Renal pelvis (tissue), 4 donors: Measurements from ENCODE around the gene ZNF213. TPM values are rescaled to one million over a fixed set of nuclear protein-coding genes. Genes with fewer than 3 reads are reported as not detected.
"Not testable (repeated sequence)": the region's sequence is repeated elsewhere in the genome, so short reads cannot be mapped to it uniquely, and the experiment has no call there.

Source experiments
- DNase-seq: peaks from one replicate; pipeline ENCODE4 v3.0.0-alpha.2; 2013
- polyA plus RNA-seq, 3 donors: library from polyadenylated mRNA; unstranded; fragments of 120-200 nt; gene quantifications; one replicate each; pipeline ENCODE4 v1.2.1, GENCODE V29; 2013; ENCODE audit not compliant: insufficient read length in 3 of 3

Gene ZNF213
- polyA plus RNA-seq, 3 donors = 14.1 to 18.2 (median 16.2) TPM

GRCh38 chr16:3166505-3166886 is 31.7 kb downstream of the ZNF213 start:
- no peak for DNase-seq

DNA sequence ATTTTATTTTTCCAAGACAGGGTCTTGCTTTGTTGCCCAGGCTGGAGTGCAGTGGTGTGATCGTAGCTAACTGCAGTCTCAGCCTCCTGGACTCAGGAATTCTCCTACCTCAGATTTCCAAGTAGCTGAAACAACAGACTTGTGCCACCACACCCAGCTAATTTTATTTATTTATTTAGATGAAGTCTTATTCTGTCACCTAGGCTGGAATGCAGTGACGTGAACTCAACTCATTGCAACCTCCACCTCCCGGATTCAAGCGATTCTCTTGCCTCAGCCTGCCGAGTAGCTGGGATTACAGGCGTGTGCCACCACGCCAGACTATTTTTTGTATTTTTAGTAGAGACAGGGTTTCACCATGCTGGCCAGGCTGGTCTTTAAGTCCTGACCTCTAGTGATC is 33.9 kb downstream of the ZNF213 start:
- not testable (repeated sequence) for DNase-seq

- no peak for DNase-seq
Measured at GRCh38 chr16:3170440-3171180, 35.8 kb downstream of the ZNF213 start.

- no peak for DNase-seq
Measured at GRCh38 chr16:3171181-3171854, 36.5 kb downstream of the ZNF213 start.

DNA sequence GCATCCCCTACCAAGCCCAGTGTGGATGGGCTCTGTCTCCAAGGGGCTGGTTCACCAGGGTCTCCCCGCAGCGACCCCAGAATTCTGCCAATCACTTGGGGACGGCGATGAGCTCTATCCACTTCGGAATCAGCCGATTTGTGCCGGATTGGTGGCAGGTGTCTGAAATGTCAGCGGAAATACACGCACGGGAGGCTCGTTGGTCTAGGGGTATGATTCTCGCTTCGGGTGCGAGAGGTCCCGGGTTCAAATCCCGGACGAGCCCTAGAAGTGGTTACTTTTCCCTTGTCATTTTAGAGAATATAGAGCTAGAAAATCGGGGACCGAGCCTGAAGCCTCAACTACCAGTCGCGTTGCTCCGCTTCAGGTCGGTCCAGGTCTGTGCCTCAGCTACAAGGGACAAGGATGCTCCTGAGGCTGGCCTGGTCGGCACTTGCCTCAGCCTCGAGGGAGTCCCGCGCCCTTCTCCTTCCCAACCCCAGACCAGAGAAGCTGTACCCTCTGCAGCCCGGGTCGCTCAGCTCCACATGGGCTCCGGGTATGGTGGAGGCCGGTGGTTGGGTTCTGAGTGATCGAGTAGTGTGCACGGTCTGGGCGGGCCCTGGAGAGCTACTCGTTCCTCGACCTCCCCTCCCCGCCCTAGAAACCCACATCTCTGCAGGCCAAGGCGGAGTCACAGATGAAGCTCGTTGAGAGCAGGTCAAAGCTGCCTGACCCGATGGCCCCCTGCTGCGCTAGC is 37.2 kb downstream of the ZNF213 start:
- no peak for DNase-seq

- DNase-seq = no peak
Measured at GRCh38 chr16:3173892-3174617, 39.2 kb downstream of the ZNF213 start.

GRCh38 chr16:3174618-3175148 is 39.9 kb downstream of the ZNF213 start:
- DNase-seq = no peak

DNA sequence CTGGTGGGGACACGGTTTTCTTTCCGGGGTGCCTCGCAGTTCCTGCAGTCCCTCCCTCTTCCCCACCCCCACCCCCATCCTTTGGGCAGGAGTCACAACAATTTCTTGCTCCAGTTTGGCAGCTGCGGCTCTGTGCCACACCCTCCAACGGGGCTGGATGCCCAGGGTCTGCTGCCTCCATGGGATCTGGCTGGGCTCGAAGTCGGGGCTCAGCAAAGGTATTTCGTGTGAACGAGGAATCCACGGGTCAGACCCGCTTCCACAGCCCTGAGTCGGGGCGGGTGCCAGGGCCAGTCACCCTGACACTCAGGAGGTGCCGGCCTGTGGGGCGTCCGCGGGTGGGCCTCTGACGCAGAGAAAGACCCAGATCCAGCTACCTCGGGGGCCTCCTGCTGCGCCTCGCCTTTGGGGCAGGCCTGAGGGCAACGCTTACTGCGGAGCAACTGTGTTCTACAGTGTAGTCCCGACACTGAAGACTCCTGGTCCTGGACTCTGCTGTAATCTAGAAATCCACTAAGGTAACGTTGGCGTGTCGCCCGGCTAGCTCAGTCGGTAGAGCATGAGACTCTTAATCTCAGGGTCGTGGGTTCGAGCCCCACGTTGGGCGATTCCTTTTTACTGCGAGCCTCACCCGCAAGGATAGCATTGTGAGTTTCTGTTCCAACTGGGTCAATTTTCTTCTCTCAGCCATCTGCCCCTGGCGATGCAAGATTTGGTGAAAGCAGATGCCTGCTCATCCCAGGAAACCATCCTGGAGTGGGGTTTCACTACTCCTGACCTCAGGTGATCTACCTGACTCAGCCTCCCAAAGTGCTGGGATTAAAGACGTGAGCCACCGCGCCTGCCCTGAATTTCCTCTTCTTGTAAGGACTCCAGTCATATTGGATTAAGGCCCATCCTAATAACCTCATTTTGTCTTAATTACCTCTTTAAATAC is 40.6 kb downstream of the ZNF213 start:
- no peak for DNase-seq

GRCh38 chr16:3179651-3180050 is 44.8 kb downstream of the ZNF213 start:
- DNase-seq = no peak

GRCh38 chr16:3180445-3180878 is 45.6 kb downstream of the ZNF213 start:
- no peak for DNase-seq

DNA sequence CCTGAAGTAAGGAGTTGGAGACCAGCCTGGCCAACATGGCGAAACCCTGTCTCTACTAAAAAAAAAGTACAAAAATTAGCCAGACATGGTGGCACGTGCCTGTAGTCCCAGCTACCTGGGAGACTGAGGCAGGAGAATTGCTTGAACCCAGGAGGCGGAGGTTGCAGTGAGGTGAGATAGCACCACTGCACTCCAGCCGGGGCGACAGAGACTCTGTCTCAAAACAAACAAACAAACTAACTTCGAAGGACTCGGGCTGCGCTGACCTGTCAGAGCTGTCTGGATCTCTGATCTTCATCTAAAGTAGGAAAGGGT is 47.4 kb downstream of the ZNF213 start:
- not testable (repeated sequence) for DNase-seq

GRCh38 chr16:3182608-3183444 is 48.0 kb downstream of the ZNF213 start:
- no peak for DNase-seq

DNA sequence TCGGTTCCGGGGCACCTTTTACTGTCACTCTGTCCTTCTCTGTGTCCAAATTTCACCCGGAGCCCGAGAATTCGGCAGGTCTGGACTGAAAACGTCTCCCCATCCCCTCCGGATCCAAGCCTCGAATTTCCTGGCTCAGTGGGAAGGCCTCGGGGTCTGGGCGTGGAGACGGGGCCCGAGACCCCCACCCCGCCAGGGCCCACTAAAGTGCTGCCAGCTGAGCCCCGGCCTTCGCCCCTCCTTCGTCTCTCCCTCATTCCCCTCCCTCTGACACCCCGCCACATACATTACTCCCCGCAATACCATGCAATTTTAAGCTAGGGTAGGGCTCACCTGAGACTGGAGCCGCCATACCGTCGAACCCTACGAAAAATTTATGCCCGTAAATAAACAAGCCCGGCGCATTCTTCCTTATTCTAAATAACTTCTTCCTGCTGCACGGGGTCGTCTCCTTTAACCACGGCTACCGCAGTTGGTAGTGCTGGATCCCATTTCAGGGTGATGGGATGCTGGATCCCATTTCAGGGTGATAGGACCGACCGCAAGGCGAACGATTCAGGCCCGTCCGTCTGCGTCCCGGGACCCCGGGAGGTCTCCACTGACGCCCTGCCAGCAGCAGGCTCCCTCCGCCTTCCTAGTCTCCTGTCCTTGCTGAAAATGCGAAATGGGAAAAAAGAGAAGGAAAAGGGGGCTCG is 48.8 kb downstream of the ZNF213 start:
- no peak for DNase-seq

DNA sequence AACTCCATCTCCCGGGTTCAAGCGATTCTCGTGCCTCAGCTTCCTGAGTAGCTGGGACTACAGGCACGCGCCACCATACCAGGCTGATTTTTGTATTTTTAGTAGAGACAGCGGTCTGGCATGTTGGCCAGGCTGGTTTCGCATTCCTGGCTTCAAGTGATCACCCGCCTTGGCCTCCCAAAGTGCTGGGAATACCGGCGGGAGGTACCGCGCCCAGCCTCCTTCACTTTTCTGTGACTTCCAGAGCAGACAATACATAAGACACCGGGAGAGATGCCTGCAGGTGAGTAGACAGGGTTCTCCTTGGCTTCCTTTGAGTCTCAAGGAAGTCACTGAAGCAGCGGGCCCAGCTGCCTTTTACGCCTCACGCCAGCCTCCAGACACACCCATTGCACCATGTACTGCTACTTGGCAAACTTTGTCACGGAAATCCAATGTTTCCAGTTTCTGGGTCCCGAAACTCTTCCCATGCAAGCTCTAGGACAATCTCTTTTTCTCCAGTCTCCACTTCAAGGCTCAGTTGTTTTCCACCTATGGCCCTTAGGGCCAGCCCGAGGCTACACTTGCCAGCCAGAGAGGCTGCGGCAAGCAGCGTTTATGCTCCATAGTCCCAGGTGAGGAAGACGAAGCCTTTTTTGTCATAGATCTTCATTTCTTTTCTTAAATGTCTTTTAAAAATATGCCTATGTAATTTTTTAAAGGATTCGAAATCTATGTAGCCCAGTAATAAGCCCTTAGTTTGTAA is 52.3 kb downstream of the ZNF213 start:
- DNase-seq = no peak

- peak; percentile 39 for DNase-seq
Measured at GRCh38 chr16:3187798-3188674, 53.2 kb downstream of the ZNF213 start, which contains the start of gene OR1F1. Gene OR1F1 (plus strand): TSS chr16:3188204.

DNA sequence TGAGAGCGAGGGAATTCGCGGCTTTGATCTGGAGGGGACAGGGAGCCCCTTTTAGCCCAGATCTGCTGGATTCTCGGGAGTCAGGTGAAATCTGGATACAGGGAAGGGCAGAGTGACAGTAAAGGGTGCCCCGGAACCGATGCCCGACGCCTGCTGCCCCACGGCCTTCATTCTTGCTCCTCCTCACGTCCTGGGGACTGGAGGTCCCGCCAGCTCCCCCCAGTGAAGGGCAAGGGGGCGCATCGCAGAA is 53.8 kb downstream of the ZNF213 start:
- no peak for DNase-seq

GRCh38 chr16:3188925-3189825 is 54.3 kb downstream of the ZNF213 start:
- DNase-seq = no peak
